HepG2 (cell line): ENCODE results near the gene KXD1. TPM values are rescaled to one million over a fixed set of nuclear protein-coding genes. Genes with fewer than 3 reads are reported as not detected.

Experiments used
- ATAC-seq: fragments of 200-7000 bp; cut with Tn5 transposase; 3 replicates; pipeline ENCODE4 v1.9.1; 2020; ENCODE audit warnings: mild to moderate bottlenecking, moderate library complexity
- BruUV-seq: library from RNA; stranded (reverse); fragments of 400-500 nt; replicated peaks from 2 replicates; lab custom pipeline; 2021; lab: Mats Ljungman, UMichigan
- CTCF ChIA-PET: fragments of 300-600 bp; formaldehyde crosslinking; extraction: SDS; loops from one replicate; lab custom pipeline; 2021; ENCODE audit warnings: low total read pairs, inconsistent platforms, low intra/inter-chr PET ratio; lab: Yijun Ruan, JAX
- POLR2A ChIA-PET: fragments of 350-600 bp; sonication (Branson Sonifier 250); formaldehyde crosslinking; loops from one replicate; lab custom pipeline; 2020; ENCODE audit warnings: antibody characterized with exemption, inconsistent platforms; lab: Yijun Ruan, JAX
- DNase-seq: peaks from one replicate; pipeline ENCODE4 v3.0.0-alpha.2; 2015; ENCODE audit warnings: low spot score
- FAIRE-seq: peaks from 3 replicates; lab custom pipeline; 2011; peaks lifted over from hg19 to GRCh38; lab: Jason Lieb, UNC
- H2AFZ ChIP-seq: one replicate; pipeline ENCODE4 v1.6.1; 2011; ENCODE audit warnings: low read length, inconsistent platforms
- H3K27ac ChIP-seq: fragments of 300-600 bp; 3 replicates; pipeline ENCODE4 v1.8.0; 2011; ENCODE audit warnings: mixed run types, mild to moderate bottlenecking, mixed read lengths, low read length, inconsistent platforms; ENCODE audit not compliant: insufficient read depth; ENCODE audit errors: extremely low read length
- H3K27me3 ChIP-seq, 2 experiments: fragments of 200-600 bp in 1 of 2; 2 replicates in 1 of 2; 3 replicates in 1 of 2; pipeline versions ENCODE4 v1.6.0 to v1.8.0; 2011; ENCODE audit warnings: low read length in 2 of 2, mild to moderate bottlenecking in 2 of 2, moderate library complexity in 2 of 2, inconsistent platforms in 1 of 2; ENCODE audit not compliant: insufficient read depth in 2 of 2, control insufficient read depth in 1 of 2
- H3K36me3 ChIP-seq, 2 experiments: fragments of 200-600 bp in 1 of 2; replicated peaks in 1 of 2; 2 replicates in 1 of 2; 3 replicates in 1 of 2; pipeline versions ENCODE4 v1.5.1 to v1.8.0; 2011; ENCODE audit warnings: low read length in 2 of 2, inconsistent platforms in 1 of 2; ENCODE audit not compliant: insufficient read depth in 2 of 2, control insufficient read depth in 1 of 2
- H3K4me1 ChIP-seq: 2 replicates; pipeline ENCODE4 v1.5.1; 2012; ENCODE audit warnings: low read length, inconsistent platforms; ENCODE audit not compliant: insufficient read depth
- H3K4me2 ChIP-seq: 2 replicates; pipeline ENCODE4 v1.6.0; 2011; ENCODE audit warnings: low read depth, low read length, inconsistent platforms
- H3K4me3 ChIP-seq, 3 experiments: fragments of 200-600 bp in 1 of 3; sonication (generic), shearing (Covaris generic) in 1 of 3; replicated peaks in 1 of 3; 2 replicates each; pipeline ENCODE4 v1.5.1; 2011 to 2016; ENCODE audit warnings: low read length in 3 of 3, inconsistent platforms in 2 of 3, low read depth in 2 of 3, mild to moderate bottlenecking in 2 of 3, control low read depth in 1 of 3, mixed read lengths in 1 of 3; ENCODE audit not compliant: insufficient read depth in 1 of 3
- H3K79me2 ChIP-seq: one replicate; pipeline ENCODE4 v1.6.1; 2011; ENCODE audit warnings: low read length, inconsistent platforms; ENCODE audit not compliant: insufficient read depth
- H3K9ac ChIP-seq: 2 replicates; pipeline ENCODE4 v1.6.0; 2011; ENCODE audit warnings: mild to moderate bottlenecking, low read depth, low read length, inconsistent platforms; ENCODE audit not compliant: insufficient read depth
- H3K9me3 ChIP-seq: 2 replicates; pipeline ENCODE4 v1.5.1; 2012; ENCODE audit warnings: mild to moderate bottlenecking, low read length
- H4K20me1 ChIP-seq: 2 replicates; pipeline ENCODE4 v1.6.0; 2011; ENCODE audit warnings: inconsistent platforms, mild to moderate bottlenecking, low read length, moderate library complexity; ENCODE audit not compliant: insufficient read depth
- GABPB1 ChIP-seq: IDR thresholded peaks from 2 replicates; pipeline ENCODE4 v1.6.1; 2016; ENCODE audit warnings: mild to moderate bottlenecking, missing genetic modification reagents, moderate library complexity, missing compliant biosample characterization
- HNF4A ChIP-seq: sonication (generic); formaldehyde crosslinking; IDR thresholded peaks from 2 replicates; pipeline ENCODE4 v1.4.0; 2020; ENCODE audit warnings: missing genetic modification reagents
- NR2C2 ChIP-seq: sonication (generic); formaldehyde crosslinking; IDR thresholded peaks from 2 replicates; pipeline ENCODE4 v1.4.0; 2020; ENCODE audit warnings: missing genetic modification reagents, mild to moderate bottlenecking, moderate library complexity, borderline replicate concordance
- PITX1 ChIP-seq: sonication (generic); formaldehyde crosslinking; IDR thresholded peaks from 2 replicates; pipeline ENCODE4 v1.5.1; 2020; ENCODE audit warnings: mild to moderate bottlenecking, missing genetic modification reagents
- SMAD3 ChIP-seq: sonication (generic); formaldehyde crosslinking; IDR thresholded peaks from 2 replicates; pipeline ENCODE4 v1.4.0; 2020; ENCODE audit warnings: missing genetic modification reagents
- ZFX ChIP-seq: sonication (generic); formaldehyde crosslinking; IDR thresholded peaks from 2 replicates; pipeline ENCODE4 v1.4.0; 2020; ENCODE audit warnings: mild to moderate bottlenecking, low read depth, missing genetic modification reagents, moderate library complexity
- ZNF747 ChIP-seq: sonication (generic); formaldehyde crosslinking; IDR thresholded peaks from 2 replicates; pipeline ENCODE4 v1.8.1; 2023; ENCODE audit warnings: missing genetic modification reagents, mild to moderate bottlenecking, borderline replicate concordance
- WGBS: methylation state at CpG from one replicate; pipeline ENCODE4 v1.1.6; 2017; ENCODE audit warnings: low lambda C conversion rate; 5-methylcytosine and 5-hydroxymethylcytosine counted together
- in situ Hi-C: cut with HindIII; loops from 2 replicates; pipeline ENCODE4 v1.10.0; 2017; ENCODE audit warnings: low pct_unique_long_range_greater_than_20kb; ENCODE audit not compliant: extremely low pct_ligation_motif_present
- intact Hi-C: fragments of 100-400 bp; cut with micrococcal nuclease; formaldehyde crosslinking; loops from one replicate; pipeline ENCODE4 v1.10.0; 2022; ENCODE audit not compliant: unreplicated experiment
- polyA plus RNA-seq, 8 experiments: library from polyadenylated mRNA; depleted of rRNA in 3 of 8; stranded (reverse) in 7 of 8; unstranded in 1 of 8; fragments of >200 nt; fragmentation: Illumina TruSeq in 4 of 8; extraction: Trizol in 4 of 8; gene quantifications; 2 replicates each; pipeline versions ENCODE4 v1.2.1 to v1.2.3, GENCODE V29; 2011 to 2016; ENCODE audit warnings: low read depth in 4 of 8, missing spikeins in 1 of 8, mixed read lengths in 1 of 8; ENCODE audit not compliant: insufficient read depth in 1 of 8
- total RNA-seq, 5 experiments: library from RNA; depleted of rRNA; stranded (reverse); fragments of >200 nt; fragmentation: Illumina TruSeq; extraction: Trizol; gene quantifications; 2 replicates each; pipeline ENCODE4 v1.2.3, GENCODE V29; 2016; ENCODE audit warnings: low read depth in 1 of 5
- TF ChIP-seq, protein P1 (sequence below): sonication (generic); formaldehyde crosslinking; IDR thresholded peaks from 2 replicates; pipeline ENCODE4 v1.8.0; 2022; ENCODE audit warnings: mild to moderate bottlenecking, missing genetic modification reagents; ENCODE audit not compliant: insufficient replicate concordance
- TF ChIP-seq, protein P2 (sequence below): sonication (generic); formaldehyde crosslinking; IDR thresholded peaks from 2 replicates; pipeline ENCODE4 v1.5.0; 2020; ENCODE audit warnings: mild to moderate bottlenecking, missing genetic modification reagents
- TF ChIP-seq, protein P3 (sequence below): fragments of 450-650 bp; IDR thresholded peaks from 2 replicates; pipeline ENCODE4 v1.6.1; 2017
- TF ChIP-seq, protein P4 (sequence below): sonication (generic); formaldehyde crosslinking; IDR thresholded peaks from 2 replicates; pipeline ENCODE4 v1.5.0; 2020; ENCODE audit warnings: mild to moderate bottlenecking, missing genetic modification reagents
- TF ChIP-seq, protein P5 (sequence below): sonication (generic); formaldehyde crosslinking; IDR thresholded peaks from 2 replicates; pipeline ENCODE4 v1.4.0; 2020; ENCODE audit warnings: mild to moderate bottlenecking, missing genetic modification reagents

Gene KXD1
- total and polyA plus RNA-seq, 2 of the 13 experiments (the other 11 are each of a cell fraction or from before 2014, with no cell fraction given): 44.6 to 143 TPM

DNA sequence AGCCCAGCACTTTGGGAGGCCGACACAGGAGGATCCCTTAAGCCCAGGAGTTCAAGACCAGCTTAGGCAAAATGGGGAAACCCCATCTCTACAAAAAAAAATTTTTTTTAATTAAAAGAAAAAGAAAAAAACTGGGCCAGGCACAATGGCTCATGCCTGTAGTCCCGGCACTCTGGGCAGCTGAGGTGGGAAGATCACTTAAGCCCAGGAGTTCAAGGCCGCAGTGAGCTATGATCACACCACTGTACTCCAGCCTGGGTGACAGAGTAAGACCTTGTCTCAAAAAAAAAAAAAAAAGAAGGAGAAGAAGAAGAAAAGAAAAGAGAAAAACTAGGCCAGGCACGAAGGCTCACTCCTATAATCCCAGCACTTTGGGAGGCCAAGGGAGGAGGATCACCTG, 40.1 kb upstream of the KXD1 start (continued):
- TF ChIP-seq, protein P1, sequence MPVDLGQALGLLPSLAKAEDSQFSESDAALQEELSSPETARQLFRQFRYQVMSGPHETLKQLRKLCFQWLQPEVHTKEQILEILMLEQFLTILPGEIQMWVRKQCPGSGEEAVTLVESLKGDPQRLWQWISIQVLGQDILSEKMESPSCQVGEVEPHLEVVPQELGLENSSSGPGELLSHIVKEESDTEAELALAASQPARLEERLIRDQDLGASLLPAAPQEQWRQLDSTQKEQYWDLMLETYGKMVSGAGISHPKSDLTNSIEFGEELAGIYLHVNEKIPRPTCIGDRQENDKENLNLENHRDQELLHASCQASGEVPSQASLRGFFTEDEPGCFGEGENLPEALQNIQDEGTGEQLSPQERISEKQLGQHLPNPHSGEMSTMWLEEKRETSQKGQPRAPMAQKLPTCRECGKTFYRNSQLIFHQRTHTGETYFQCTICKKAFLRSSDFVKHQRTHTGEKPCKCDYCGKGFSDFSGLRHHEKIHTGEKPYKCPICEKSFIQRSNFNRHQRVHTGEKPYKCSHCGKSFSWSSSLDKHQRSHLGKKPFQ: peak; percentile 33
- TF ChIP-seq, protein P2, sequence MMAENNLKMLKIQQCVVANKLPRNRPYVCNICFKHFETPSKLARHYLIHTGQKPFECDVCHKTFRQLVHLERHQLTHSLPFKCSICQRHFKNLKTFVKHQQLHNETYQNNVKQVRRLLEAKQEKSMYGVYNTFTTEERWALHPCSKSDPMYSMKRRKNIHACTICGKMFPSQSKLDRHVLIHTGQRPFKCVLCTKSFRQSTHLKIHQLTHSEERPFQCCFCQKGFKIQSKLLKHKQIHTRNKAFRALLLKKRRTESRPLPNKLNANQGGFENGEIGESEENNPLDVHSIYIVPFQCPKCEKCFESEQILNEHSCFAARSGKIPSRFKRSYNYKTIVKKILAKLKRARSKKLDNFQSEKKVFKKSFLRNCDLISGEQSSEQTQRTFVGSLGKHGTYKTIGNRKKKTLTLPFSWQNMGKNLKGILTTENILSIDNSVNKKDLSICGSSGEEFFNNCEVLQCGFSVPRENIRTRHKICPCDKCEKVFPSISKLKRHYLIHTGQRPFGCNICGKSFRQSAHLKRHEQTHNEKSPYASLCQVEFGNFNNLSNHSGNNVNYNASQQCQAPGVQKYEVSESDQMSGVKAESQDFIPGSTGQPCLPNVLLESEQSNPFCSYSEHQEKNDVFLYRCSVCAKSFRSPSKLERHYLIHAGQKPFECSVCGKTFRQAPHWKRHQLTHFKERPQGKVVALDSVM (CRISPR knock-in tag): peak; percentile 63; the same call in 1 of the 2 replicates
- TF ChIP-seq GABPB1 (0 out of 2 replicates have a peak, but pooled peaks have one; percentile 22), NR2C2 (CRISPR knock-in tag) (0 out of 2 replicates have a peak, but pooled peaks have one; percentile 24), HNF4A (0 out of 2 replicates have a peak, but pooled peaks have one; percentile 22)
- TF ChIP-seq, all 625 proteins: peak for 9

DNA sequence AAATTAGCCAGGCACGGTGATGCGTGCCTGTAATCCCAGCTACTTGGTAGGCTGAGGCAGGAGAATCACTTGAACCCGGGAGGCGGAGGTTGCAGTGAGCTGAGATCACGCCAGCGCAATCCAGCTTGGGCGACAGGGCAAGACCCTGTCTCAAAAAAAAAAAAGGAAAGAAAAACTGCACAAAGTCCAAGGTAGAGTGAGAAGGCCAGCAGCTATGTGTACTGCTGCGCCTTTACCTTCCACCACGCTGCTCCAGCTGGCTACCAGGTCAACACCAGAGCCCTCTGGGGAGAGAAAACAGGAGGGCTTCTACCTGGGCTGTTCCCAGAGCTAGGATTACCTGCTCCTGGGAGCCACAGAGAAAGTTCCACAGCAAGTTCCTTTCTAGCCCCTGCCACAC, 39.0 kb upstream of the KXD1 start:
- peak overlapping the region; percentile 94 for H3K27ac ChIP-seq
- BruUV-seq: no TSS peak
- peak overlapping the region; percentile 99 for H3K9ac ChIP-seq
- no peaks in the 10 kb centered on the region; a peak in 1 of 5 replicates for H3K27me3 ChIP-seq
- H3K4me3 ChIP-seq: peak overlapping the region in 2 of 3 experiments; percentile 2 to 100; a peak in 1 of 6 replicates
- ATAC-seq (peak; percentile 12; the same call in 2 of the 3 replicates), FAIRE-seq (peak; percentile 34), DNase-seq (peak; percentile 75)
- H2AFZ ChIP-seq: no peak overlapping the region
- H3K4me2 ChIP-seq: peak overlapping the region; percentile 94
- H3K9me3 ChIP-seq: no peaks in the 10 kb centered on the region
- in situ Hi-C loops (no loop called here), intact Hi-C loops (no loop called here)
- H3K4me1 ChIP-seq: peaks cover 75% of the 10 kb centered on the region
- 28% methylated on average over 9 of the region's 9 CpGs for whole genome bisulfite sequencing
- H3K79me2 ChIP-seq: peaks cover 73% of the 10 kb centered on the region
- ChIA-PET CTCF (interaction anchor here (1.7 kb wide), 1 partner anchor 30 kb away, joined by 3 read pairs; no protein-coding TSS in a partner anchor), POLR2A (interaction anchor here (0.7 to 2.2 kb wide), 9 partner anchors 8 to 68 kb away, joined by 3 to 7 read pairs (median 3); partner anchors contain the start of genes KXD1 and UBA52)
- H4K20me1 ChIP-seq: peaks cover 14% of the 10 kb centered on the region; the same call in 1 of the 2 replicates
- no peaks in the 10 kb centered on the region for H3K36me3 ChIP-seq
- TF ChIP-seq PITX1 (CRISPR knock-in tag) (0 out of 2 replicates have a peak, but pooled peaks have one; percentile 46), ZFX (CRISPR knock-in tag) (peak; percentile 30; the same call in 1 of the 2 replicates), SMAD3 (CRISPR knock-in tag) (no peak), ZNF747 (CRISPR knock-in tag) (0 out of 2 replicates have a peak, but pooled peaks have one; percentile 24)
- TF ChIP-seq, protein P3, sequence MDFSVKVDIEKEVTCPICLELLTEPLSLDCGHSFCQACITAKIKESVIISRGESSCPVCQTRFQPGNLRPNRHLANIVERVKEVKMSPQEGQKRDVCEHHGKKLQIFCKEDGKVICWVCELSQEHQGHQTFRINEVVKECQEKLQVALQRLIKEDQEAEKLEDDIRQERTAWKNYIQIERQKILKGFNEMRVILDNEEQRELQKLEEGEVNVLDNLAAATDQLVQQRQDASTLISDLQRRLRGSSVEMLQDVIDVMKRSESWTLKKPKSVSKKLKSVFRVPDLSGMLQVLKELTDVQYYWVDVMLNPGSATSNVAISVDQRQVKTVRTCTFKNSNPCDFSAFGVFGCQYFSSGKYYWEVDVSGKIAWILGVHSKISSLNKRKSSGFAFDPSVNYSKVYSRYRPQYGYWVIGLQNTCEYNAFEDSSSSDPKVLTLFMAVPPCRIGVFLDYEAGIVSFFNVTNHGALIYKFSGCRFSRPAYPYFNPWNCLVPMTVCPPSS: no peak
- TF ChIP-seq, protein P4, sequence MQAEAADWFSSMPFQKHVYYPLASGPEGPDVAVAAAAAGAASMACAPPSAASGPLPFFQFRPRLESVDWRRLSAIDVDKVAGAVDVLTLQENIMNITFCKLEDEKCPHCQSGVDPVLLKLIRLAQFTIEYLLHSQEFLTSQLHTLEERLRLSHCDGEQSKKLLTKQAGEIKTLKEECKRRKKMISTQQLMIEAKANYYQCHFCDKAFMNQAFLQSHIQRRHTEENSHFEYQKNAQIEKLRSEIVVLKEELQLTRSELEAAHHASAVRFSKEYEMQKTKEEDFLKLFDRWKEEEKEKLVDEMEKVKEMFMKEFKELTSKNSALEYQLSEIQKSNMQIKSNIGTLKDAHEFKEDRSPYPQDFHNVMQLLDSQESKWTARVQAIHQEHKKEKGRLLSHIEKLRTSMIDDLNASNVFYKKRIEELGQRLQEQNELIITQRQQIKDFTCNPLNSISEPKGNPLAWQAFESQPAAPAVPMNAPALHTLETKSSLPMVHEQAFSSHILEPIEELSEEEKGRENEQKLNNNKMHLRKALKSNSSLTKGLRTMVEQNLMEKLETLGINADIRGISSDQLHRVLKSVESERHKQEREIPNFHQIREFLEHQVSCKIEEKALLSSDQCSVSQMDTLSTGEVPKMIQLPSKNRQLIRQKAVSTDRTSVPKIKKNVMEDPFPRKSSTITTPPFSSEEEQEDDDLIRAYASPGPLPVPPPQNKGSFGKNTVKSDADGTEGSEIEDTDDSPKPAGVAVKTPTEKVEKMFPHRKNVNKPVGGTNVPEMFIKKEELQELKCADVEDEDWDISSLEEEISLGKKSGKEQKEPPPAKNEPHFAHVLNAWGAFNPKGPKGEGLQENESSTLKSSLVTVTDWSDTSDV: no peak
- TF ChIP-seq, protein P5, sequence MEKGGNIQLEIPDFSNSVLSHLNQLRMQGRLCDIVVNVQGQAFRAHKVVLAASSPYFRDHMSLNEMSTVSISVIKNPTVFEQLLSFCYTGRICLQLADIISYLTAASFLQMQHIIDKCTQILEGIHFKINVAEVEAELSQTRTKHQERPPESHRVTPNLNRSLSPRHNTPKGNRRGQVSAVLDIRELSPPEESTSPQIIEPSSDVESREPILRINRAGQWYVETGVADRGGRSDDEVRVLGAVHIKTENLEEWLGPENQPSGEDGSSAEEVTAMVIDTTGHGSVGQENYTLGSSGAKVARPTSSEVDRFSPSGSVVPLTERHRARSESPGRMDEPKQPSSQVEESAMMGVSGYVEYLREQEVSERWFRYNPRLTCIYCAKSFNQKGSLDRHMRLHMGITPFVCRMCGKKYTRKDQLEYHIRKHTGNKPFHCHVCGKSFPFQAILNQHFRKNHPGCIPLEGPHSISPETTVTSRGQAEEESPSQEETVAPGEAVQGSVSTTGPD: peak; percentile 86; the same call in 1 of the 2 replicates
